Vagina (tissue), 2 donors: ENCODE measurements around the gene MYO1D.

Experiments
- POLR2A ChIP-seq, 2 donors: fragments of 450-650 bp; IDR thresholded peaks; one replicate each; pipeline ENCODE4 v1.6.1; 2017; ENCODE audit warnings: antibody characterized with exemption in 2 of 2, mild to moderate bottlenecking in 2 of 2, moderate library complexity in 2 of 2
- POLR2AphosphoS5 ChIP-seq, 2 donors: sonication (generic); formaldehyde crosslinking; IDR thresholded peaks; one replicate each; pipeline ENCODE4 v1.9.0; 2017; ENCODE audit warnings: antibody characterized with exemption in 2 of 2, mild to moderate bottlenecking in 2 of 2, low read depth in 1 of 2; ENCODE audit not compliant: insufficient read depth in 1 of 2
- TF ChIP-seq, protein P1 (sequence below), 3 experiments: fragments of 450-650 bp in 2 of 3; fragments of 200-600 bp in 1 of 3; sonication (generic) in 1 of 3; IDR thresholded peaks; one replicate each; pipeline ENCODE4 v1.5.1; 2017 to 2019; ENCODE audit warnings: antibody characterized with exemption in 3 of 3, mild to moderate bottlenecking in 2 of 3, moderate library complexity in 2 of 3

DNA sequence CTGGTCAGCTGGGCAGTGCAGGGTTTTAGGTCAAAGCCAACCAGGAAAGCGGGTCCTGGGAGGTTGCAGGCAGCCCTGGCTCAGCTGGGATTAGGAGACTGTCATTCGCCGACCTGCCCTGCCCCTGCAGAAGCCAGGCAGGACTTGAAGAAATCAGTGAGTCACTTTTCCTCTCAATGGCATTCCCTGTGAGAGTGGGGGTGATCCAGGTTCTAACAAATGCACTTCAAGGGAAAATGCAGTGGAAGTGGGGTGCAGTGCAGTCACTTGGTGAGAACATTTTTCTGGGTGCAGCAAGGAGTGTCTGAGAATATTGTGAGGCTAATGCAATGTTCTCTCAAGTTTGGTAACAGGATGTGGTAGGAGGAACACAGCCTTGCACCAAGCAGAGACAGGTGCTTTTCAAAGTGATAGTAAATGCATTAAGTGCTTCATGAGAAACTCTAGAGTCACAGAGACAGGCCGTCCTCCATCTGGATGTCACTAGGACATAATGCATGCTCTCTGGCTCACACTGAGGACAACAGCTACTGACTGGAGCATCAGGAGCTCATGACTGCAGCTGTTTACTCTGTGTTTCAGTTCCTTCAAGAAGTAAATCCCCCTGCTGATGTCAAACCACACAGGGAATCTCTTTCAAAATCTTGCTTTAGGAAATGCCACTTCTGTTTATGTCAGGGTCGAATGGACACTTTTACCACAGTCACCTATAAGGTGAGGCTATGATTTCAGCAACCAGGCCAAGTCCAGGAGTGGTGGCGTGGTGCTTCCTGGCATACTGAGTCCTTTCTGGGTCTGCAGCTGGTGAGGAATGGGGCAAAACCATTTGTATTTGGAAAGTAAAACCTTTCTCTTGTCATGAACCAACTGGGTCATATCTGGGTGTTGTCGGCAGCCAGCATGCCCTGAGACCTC is 373.4 kb downstream of the MYO1D start:
- TF ChIP-seq, protein P1, sequence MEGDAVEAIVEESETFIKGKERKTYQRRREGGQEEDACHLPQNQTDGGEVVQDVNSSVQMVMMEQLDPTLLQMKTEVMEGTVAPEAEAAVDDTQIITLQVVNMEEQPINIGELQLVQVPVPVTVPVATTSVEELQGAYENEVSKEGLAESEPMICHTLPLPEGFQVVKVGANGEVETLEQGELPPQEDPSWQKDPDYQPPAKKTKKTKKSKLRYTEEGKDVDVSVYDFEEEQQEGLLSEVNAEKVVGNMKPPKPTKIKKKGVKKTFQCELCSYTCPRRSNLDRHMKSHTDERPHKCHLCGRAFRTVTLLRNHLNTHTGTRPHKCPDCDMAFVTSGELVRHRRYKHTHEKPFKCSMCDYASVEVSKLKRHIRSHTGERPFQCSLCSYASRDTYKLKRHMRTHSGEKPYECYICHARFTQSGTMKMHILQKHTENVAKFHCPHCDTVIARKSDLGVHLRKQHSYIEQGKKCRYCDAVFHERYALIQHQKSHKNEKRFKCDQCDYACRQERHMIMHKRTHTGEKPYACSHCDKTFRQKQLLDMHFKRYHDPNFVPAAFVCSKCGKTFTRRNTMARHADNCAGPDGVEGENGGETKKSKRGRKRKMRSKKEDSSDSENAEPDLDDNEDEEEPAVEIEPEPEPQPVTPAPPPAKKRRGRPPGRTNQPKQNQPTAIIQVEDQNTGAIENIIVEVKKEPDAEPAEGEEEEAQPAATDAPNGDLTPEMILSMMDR (IDR thresholded peaks at IDR 0.05), result no peak
- TF ChIP-seq POLR2A (IDR thresholded peaks at IDR 0.05), result no peak
- no peak for TF ChIP-seq POLR2AphosphoS5 (IDR thresholded peaks at IDR 0.05; ENCODE audit: insufficient read depth in 1 of 2, low read depth in 1 of 2)
